BE2C (cell line): Measurements from ENCODE around the gene ATP5F1B.

Source experiments
- DNase-seq: peaks from one replicate; pipeline ENCODE4 v3.0.0-alpha.2; 2020
- H3K27me3 ChIP-seq: fragments of 250-450 bp; sonication (Bioruptor Pico); 2 replicates; pipeline ENCODE4 v1.5.1; 2020; ENCODE audit warnings: mild to moderate bottlenecking
- H3K36me3 ChIP-seq: fragments of 250-450 bp; sonication (Bioruptor Pico); 2 replicates; pipeline ENCODE4 v1.5.1; 2020; ENCODE audit warnings: mild to moderate bottlenecking
- H3K4me1 ChIP-seq: fragments of 250-450 bp; sonication (Bioruptor Pico); 2 replicates; pipeline ENCODE4 v1.5.1; 2020
- H3K4me3 ChIP-seq: 2 replicates; pipeline ENCODE4 v1.5.1; 2011; ENCODE audit warnings: low read depth, low read length
- H3K9me3 ChIP-seq: fragments of 250-450 bp; sonication (Bioruptor Pico); 2 replicates; pipeline ENCODE4 v1.5.1; 2020
- CTCF ChIP-seq: IDR thresholded peaks from 2 replicates; pipeline ENCODE4 v1.5.1; 2012; ENCODE audit warnings: mild to moderate bottlenecking, low read depth, low read length

ATP5F1B gene

DNA sequence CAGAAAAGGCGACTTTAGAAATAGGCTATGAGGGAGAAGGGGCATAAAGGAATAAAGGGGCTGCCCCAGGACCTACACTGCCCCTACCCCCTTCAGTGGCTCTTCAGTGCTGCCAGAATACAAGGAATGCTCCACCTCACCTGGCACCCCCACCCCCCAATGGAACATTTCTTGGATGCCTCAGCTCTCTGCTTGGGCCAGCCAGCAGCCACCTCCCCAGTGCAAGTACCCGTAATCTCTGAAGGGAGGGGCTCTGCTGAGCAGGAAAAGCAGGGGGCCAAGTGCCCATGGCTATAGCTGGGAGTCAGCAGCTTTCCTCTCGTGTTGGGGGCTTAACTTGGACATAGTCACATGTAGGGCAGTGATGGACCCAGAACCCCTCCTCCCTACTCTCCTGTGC lies 49.0 kb downstream of the ATP5F1B start:
- no peak overlapping the region for H3K4me3 ChIP-seq
- no peaks in the 10 kb centered on the region for H3K9me3 ChIP-seq
- H3K36me3 ChIP-seq: peaks cover 48% of the 10 kb centered on the region
- DNase-seq: no peak
- TF ChIP-seq CTCF: no peak
- no peaks in the 10 kb centered on the region for H3K27me3 ChIP-seq
- peaks cover 6% of the 10 kb centered on the region for H3K4me1 ChIP-seq

DNA sequence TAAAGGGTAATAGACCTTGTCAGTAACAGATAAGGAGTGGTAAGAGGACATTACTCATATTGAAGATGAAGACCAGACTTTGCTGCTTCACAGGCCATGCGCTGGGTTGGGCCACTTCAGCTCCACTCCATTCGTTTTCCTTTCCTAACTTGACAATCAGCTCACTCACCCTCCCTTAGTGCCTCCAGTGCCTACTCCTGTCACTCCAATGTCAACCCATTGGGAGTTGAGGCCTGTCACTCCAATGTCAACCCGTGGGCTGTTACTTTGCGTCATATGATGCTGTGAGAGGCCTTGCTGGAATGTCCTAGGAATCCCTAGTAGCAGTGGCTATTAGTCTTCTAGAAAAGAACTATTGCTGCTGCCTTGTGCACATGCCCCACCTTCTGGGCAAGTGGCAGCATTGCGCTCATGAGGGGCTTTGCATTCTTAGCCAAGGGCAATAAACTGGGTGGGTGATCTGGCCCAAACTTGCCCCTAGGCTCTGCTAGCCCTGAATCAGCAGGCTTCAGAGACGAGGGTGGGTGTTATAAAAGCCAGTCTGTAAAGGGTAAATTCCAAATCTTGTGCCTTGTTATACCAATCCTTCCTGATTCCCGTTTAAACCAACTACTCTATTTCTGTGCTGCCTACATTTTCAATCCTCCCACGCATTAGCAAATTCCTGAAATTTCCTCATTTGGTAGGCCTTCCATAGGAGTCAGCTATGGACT lies 51.7 kb downstream of the ATP5F1B start:
- DNase-seq: peak; percentile 72
- H3K36me3 ChIP-seq: peaks cover 21% of the 10 kb centered on the region
- peak; percentile 93 for TF ChIP-seq CTCF
- peaks cover 6% of the 10 kb centered on the region for H3K4me1 ChIP-seq
- H3K27me3 ChIP-seq: no peaks in the 10 kb centered on the region
- H3K4me3 ChIP-seq: no peak overlapping the region
- no peaks in the 10 kb centered on the region for H3K9me3 ChIP-seq

- Histone ChIP-seq H3K4me3 (no peak overlapping the region), H3K9me3 (no peaks in the 10 kb centered on the region), H3K27me3 (no peaks in the 10 kb centered on the region), H3K4me1 (peaks cover 6% of the 10 kb centered on the region), H3K36me3 (peaks cover 6% of the 10 kb centered on the region)
- no peak for TF ChIP-seq CTCF
- no peak for DNase-seq
Observed at GRCh38 chr12:56591961-56592360, 53.8 kb downstream of the ATP5F1B start.

DNA sequence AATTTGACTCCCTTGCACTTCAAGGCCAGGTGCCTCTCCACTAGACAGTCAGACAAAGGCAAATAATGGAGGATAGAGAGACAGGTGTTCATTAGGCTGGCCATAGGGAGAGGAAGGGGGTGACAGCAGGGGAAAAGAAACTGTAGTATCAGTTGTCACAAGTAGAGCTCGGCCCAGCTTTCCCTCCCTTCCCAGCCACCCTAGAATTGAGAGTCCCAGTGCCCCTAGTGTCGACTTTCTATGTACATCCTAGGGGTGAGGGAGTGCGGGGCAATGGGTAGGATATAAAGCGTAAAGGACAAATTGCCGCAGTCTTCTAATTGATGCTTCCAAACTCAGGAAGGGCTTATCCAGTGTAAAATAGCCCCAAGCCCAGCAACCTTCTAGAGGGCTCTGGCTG lies 54.7 kb downstream of the ATP5F1B start:
- Histone ChIP-seq H3K4me1 (peaks cover 6% of the 10 kb centered on the region), H3K9me3 (no peaks in the 10 kb centered on the region), H3K36me3 (peaks cover 4% of the 10 kb centered on the region; the same call in 1 of the 2 replicates), H3K27me3 (no peaks in the 10 kb centered on the region), H3K4me3 (no peak overlapping the region)
- TF ChIP-seq CTCF: no peak
- no peak for DNase-seq

GRCh38 chr12:56590237-56590830 lies 55.5 kb downstream of the ATP5F1B start:
- H3K9me3 ChIP-seq: no peaks in the 10 kb centered on the region
- no peak overlapping the region for H3K4me3 ChIP-seq
- no peaks in the 10 kb centered on the region for H3K27me3 ChIP-seq
- peak; percentile 59 for DNase-seq
- peaks cover 6% of the 10 kb centered on the region for H3K4me1 ChIP-seq
- TF ChIP-seq CTCF: peak; percentile 81
- H3K36me3 ChIP-seq: no peaks in the 10 kb centered on the region; the same call in 1 of the 2 replicates

DNA sequence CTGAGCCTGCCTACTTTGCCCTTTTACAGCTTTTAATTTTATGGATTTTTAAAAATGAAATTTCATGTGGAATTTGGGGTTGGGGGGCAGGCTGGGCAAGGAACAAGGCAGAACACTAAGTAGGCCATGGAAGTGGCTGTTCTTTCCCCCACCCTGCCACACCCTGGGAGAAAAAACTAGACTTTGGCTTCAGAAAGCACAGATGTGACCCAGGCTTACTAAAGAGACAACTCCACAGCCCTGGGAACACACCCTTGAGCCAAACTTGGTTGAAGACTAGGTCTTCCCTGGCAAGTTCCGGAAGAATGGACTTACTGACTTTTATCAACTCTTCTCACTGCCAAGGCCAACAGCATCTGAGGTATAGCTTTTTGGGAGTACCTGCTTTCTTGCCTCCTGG lies 56.0 kb downstream of the ATP5F1B start:
- TF ChIP-seq CTCF: no peak
- Histone ChIP-seq H3K4me1 (peaks cover 6% of the 10 kb centered on the region), H3K9me3 (no peaks in the 10 kb centered on the region), H3K36me3 (no peaks in the 10 kb centered on the region; the same call in 1 of the 2 replicates), H3K27me3 (no peaks in the 10 kb centered on the region), H3K4me3 (no peak overlapping the region)
- no peak for DNase-seq
